ENCODE results near the gene DIP2C.
"Not testable (repeated sequence)": the region's sequence is repeated elsewhere in the genome, so short reads cannot be mapped to it uniquely, and the experiment has no call there.

Gene DIP2C, protein sequence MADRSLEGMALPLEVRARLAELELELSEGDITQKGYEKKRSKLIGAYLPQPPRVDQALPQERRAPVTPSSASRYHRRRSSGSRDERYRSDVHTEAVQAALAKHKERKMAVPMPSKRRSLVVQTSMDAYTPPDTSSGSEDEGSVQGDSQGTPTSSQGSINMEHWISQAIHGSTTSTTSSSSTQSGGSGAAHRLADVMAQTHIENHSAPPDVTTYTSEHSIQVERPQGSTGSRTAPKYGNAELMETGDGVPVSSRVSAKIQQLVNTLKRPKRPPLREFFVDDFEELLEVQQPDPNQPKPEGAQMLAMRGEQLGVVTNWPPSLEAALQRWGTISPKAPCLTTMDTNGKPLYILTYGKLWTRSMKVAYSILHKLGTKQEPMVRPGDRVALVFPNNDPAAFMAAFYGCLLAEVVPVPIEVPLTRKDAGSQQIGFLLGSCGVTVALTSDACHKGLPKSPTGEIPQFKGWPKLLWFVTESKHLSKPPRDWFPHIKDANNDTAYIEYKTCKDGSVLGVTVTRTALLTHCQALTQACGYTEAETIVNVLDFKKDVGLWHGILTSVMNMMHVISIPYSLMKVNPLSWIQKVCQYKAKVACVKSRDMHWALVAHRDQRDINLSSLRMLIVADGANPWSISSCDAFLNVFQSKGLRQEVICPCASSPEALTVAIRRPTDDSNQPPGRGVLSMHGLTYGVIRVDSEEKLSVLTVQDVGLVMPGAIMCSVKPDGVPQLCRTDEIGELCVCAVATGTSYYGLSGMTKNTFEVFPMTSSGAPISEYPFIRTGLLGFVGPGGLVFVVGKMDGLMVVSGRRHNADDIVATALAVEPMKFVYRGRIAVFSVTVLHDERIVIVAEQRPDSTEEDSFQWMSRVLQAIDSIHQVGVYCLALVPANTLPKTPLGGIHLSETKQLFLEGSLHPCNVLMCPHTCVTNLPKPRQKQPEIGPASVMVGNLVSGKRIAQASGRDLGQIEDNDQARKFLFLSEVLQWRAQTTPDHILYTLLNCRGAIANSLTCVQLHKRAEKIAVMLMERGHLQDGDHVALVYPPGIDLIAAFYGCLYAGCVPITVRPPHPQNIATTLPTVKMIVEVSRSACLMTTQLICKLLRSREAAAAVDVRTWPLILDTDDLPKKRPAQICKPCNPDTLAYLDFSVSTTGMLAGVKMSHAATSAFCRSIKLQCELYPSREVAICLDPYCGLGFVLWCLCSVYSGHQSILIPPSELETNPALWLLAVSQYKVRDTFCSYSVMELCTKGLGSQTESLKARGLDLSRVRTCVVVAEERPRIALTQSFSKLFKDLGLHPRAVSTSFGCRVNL (N-terminal part only)

DNA sequence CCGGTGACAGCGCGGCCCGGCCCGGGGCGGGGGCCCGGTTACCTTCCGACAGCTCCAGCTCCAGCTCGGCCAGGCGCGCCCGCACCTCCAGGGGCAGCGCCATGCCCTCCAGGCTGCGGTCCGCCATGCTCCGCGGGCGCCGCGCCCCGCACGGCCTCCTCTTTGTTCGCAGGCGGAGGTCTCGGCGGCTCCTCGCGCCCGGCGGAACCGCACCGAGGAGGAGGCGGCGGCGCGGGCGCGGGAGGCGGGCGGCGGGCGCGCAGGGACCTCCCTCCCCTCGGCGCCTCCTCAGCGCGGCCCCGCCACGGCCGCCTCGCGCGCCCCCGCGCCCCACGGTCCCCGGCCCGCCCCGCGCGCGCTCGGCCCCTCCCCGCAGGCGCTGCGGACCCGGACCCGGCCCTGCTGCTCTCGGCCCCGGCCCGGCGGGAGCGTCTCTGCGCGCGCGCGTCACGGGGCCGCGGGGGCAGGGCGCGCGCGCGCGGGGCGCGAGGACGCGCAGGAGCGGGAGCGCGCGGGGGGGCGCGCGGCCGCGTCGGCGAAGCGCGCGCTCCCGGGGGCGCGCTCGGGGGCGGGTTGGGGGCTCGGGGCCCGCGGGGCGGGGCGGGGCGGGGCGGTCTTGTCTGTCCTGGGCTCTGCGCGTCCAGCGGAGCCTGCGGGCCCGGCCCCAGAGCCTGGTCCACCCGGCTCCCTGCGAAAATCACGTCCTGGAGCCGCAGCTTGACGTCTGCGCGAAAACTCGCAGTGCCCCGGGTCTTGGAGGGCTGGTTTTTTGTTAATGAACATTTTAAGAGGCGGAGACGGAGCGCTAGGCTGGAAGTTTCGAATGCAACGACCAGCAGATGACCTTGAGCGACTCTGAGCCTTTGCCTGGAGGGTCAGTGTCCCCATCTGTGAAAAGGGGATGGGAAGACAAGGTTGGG is at the start of gene DIP2C:
Gene DIP2C (minus strand): TSS at position 217 of the 920 bp plus-strand sequence. CDS start 90 bp downstream, at position 127.
- no peak for DNase-seq

DNA sequence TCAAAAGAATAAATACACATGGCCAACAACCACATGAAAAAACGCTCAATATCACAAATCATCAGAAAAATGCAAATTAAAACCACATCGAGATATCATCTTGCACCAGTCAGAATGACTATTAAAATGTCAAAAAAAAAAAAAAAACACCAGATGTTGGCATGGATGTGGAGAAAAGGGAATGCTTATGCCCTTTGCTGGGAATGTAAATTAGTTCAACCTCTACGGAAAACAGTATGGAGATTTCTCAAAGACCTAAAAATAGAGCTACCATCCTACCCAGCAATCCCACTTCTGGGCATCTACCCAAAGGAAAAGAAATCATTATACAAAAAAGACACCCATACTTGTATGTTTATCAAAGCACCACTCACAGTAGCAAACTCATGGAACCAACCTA is 45.0 kb upstream of the DIP2C start:
- DNase-seq: no peak

DNA sequence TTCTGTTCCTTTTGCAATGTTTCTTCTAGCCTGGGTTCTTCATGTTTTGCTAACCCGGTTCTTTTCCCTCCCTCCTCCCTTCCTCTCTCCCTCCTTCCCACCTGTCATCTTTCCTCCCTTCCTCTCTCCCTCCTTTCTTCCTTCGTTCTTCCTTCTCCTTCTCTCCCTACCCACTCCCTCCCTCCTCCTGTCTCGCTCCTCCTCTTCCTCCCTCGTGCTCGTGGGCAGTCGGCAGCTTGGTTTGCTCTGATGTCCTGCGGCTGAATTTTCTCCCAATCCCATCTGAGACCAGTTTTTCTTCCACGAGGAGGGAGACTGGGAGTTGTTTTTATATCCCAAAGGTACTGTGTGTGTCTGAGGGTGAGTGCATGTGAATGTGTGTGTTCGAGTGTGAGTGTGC is 43.6 kb upstream of the DIP2C start:
- DNase-seq: no peak

DNA sequence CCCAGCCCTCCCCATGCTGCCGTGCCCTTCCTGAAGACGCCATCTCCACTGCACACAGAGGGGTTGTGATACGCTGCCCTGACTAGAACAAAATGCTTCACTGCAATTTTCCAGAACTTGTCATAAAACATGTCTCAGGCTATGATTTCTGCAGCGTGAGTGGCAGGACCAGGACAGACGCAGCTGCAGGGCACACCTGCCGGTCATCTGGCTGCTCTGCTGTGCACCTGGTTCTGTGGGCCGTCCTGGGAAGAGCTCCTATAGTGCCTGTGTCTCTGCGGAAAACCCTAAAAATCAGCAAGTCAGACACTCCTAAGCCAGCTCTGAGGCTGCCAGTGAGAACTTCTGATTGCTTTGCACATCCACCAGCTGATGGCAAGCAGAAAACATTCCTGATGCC is 39.7 kb upstream of the DIP2C start:
- no peak for DNase-seq

DNA sequence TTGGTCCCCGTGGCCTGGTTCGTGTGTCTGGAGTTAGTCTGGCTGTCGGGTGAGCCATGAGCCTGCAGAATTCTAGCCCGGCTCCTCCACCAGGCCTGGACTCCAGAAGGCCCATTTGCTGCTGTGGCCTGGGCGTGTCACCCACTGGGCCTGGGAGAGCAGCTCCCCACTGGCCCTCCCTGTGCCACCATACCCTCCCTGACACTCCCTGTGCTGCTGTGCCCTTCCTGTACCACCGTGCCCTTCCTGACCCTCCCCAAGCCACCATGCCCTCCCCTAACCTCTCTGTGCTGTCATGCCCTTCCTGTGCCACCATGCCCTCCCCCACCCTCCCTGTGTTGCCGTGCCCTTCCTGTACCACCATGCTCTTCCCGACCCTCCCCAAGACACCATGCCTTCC is 39.1 kb upstream of the DIP2C start:
- DNase-seq: no peak

DNA sequence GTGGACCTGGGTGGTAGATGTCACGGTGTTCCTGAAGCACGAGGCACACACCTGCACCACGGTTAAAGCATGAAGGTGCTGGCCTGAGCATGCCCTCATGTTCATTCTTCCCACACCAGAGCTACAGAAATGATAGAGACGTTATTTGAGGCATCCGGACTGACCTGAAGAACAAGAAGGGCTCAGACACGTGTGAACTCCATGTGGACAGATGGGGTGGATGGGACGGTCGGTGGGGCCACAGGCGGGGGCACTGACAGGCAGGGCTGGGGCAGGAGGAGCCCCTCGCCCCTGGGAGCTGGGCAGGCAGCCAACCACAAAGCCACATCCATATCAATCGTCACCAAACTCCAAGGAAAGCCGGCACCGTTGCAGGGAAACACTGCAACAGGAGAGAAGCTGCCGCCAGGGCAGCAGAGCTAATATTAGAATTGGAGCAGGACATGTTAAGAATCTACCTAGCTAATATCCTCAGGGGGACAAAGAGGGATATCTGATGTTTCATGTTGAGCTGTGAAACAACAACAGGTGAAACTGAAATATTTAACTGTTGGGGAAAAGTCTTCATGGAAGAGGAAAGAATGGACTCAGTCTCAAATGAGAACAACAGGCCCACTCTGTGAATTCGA is 37.8 kb upstream of the DIP2C start:
- no peak for DNase-seq

DNA sequence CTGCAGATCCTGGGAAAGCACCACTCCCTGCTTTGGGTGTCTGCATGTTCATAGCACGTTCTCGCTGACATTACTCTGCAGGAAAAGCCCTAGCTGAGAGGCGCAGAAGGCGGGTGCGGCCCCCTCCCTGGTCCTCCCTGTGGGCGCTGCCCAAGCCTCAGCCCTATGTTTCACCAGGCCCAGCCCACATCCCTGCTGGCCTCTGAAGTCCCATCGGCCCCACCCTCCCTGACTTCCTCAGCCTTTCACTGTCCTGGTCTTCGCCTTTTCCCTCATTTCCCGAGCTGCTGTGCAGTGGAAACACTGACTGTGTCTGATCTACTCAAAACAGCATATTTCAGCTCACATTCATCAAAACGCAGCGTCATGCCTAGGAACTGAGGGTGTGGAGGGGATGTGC is 36.3 kb upstream of the DIP2C start:
- no peak for DNase-seq

DNA sequence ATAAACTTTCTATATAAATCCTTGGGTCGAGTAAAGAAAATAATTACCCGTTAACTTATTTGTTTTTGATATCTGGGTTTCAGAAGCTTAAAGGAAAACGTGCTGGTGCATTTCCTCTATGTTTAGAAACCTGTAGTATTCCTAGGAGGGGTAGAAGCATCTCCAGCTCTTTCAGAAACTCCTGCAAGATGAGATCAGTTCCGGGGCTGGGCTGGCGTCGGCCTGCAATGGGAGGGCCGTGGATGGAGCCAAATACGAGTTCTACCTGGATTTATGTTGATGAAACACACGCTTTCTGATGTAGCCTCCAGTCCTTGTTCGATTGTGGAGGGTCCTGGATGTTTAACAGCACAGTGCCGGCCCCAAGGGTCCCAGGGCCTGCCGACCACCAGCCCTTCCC is 35.8 kb upstream of the DIP2C start:
- DNase-seq: no peak

DNA sequence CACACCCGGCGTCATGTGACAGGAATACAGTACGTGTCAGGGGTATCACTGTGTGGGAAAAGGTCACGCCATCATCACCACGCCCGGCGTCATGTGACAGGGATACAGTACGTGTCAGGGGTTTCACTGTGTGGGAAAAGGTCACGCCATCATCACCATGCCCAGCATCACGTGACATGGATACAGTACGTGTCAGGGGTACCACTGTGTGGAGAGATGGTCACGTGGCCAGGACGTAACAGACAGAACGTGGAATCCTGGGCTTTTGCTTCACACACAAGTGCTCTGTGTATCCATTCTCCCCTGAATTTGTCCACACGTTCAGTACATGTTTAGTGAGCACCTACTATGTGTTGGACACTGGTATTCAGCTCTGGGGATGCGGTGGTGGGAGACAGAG is 34.5 kb upstream of the DIP2C start:
- DNase-seq: no peak

DNA sequence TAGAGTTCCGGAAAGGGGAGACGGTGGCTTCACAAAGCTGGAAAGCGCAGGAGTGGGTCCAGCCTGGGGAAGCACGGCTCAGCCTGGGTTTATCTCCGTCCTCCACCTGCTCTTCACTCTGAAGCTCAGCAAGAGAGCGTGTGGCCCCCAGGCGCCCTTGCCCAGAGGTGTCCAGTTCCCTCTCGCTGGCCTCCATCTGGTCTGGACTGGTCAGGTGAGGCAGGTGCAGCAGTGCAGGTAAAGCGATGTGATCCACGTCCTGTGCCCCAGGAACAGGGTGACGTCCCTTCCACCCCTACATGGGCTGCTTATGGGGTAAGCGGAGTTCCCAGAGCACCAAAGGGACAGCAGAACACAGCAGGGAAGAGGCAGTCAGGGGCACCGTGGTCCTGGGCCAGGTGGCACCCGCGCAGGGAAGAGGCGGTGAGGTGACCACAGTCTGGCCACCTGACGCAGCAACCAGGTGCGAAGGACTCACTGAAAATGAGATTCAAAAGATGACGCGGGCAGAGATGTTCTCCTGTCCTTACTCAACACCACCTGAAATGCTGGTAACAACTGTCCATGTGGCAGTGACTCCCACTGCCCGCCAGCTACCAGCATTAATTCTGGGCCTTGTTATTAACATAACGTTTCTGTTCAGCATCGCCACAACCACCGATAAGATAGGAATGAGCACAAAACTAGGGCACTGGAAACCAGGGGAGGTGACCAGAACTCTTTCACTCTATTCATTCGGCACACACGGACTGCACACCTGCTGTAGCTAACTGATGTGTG is 33.0 kb upstream of the DIP2C start:
- no peak for DNase-seq

DNA sequence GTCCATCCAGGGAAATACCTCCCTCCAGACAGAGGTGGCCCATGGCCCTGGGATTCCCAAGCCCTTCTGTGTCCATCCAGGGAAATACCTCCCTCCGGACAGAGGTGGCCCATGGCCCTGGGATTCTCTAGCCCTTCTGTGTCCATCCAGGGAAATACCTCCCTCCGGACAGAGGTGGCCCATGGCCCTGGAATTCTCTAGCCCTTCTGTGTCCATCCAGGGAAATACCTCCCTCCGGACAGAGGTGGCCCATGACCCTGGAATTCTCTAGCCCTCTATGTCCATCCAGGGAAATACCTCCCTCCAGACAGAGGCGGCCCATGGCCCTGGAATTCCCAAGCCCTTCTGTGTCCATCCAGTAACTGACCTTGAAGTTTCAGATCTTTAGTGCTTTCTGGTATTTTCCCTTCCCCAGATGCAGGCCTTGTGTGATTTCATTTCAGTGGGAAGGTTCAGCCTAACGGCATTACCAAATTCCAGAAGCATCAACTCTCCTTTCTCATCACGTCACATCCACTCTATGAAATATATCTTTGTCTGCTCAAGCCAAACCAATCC is 28.8 kb upstream of the DIP2C start:
- DNase-seq: no peak

DNA sequence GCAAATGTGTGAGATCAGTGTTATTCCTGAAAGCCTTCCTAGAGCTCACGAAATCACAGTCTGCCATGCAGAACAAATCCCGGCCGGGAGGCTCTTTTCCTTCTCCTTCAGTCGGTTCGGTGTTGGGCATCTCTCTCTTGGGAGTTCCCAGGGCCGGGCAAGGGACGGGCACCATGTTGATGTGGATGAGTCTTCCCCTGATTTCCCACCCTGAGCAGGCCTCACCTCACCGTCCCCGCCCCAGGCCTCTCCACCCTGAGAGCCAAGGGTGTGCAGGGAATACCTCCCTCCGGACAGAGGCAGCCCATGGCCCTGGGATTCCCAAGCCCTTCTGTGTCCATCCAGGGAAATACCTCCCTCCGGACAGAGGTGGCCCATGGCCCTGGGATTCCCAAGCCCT is 28.0 kb upstream of the DIP2C start:
- no peak for DNase-seq

DNA sequence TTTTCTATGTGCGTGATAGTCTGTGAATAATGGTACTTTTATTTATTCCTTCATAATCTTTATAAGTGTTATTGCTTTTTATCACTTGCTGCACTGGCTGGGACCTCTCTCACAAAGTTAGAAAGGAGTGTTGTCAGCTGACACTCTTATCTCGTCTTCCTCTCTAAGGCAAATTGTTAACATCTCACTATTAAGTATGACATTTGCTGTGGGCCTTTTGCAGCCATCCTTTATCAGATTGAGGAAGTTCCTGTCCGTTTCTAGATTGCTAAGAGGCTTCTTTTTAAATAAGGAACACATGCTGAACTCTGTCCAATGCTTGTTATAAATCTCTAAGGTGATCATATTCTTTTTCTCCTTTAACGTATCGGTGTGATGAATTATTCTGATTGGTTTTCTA is 27.4 kb upstream of the DIP2C start:
- DNase-seq: no peak

DNA sequence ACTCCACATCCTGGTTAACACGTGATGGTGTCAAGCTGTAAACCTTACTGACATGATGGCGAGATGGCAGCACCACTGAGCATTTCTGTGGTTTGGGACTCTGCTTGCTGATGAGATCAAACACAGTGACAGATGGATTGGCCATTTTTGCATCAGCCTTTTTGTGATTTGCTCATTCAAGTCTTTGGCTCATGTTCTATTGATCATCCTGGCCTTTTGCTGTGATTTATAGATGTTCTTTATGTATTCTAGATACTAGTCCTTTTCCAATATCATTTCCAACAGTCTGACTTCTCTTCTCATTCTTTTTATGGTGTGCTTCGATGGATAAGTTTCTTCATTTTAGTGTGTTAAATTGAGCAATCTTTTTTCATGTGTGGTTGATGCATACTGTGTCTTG is 24.7 kb upstream of the DIP2C start:
- DNase-seq: no peak

DNA sequence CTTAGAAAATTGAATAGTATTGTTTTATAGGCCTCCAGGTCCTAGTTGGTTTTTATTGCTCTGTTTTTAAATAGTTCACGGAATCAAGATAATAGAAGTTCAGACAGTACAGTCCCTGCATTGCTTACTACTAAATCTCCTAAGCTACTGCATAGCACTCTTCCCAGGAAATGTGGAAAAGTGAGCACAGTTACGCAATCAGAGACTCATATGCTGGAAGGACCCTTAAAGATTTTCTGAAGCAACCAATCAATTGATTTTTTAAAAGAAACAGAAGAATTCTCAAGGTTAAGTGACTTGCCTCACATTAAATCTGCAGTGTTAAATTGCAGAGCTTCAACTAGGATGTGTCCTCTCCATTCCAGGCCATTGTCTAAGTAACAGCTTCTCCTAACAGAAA is 23.1 kb upstream of the DIP2C start:
- DNase-seq: no peak

DNA sequence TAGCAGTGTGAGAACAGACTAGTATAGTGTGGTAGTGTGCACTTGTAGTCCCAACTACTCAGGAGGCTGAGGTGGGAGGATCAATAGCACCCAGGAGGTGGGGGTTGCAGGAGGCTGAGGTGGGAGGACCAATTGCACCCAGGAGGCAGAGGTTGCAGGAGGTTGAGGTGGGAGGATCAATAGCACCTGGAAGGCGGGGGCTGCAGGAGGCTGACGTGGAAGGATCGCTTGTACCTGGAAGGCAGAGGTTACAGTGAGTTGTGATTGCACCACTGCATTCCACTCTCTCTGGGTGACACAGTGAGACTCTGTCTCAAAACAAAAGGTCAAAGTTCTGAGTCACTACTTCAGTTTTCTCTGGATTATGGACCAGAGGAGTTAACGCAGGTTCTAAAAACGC is 22.6 kb upstream of the DIP2C start:
- DNase-seq: no peak

DNA sequence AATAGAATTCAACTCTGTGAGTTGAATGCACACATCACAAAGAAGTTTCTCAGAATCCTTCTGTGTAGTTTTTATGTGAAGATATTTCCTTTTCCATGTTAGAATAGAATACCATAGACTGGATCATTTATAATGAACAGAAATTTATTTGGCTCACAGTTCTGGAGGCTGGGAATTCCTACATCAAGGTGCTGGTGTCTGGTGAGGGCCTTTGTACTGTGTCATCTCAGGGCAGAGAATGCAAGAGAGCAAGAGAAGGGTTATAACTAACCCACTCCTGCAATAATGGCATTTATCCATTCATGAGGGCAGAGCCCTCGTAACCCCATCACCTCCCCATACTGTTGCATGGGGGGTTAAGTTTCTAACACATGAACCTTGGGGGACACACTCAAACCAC is 18.4 kb upstream of the DIP2C start:
- no peak for DNase-seq

DNA sequence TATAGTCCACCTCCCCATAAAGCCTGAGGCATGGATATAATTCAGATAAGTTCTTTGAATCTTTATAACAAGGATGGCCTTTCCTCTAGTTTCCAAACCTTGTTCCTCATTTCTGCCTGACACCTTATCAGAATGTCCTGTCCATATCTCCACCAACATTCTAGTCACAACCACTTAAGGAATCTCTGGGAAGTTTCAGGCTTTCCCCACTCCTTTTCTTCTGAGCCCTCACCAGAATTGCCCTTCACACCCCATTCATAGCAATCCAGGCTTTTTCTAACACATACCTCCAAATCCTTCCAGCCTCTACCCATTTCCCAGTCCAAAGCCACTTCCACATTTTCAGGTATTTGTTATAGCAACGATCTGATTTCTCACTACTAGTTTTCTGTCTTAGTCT is 18.0 kb upstream of the DIP2C start:
- no peak for DNase-seq

DNA sequence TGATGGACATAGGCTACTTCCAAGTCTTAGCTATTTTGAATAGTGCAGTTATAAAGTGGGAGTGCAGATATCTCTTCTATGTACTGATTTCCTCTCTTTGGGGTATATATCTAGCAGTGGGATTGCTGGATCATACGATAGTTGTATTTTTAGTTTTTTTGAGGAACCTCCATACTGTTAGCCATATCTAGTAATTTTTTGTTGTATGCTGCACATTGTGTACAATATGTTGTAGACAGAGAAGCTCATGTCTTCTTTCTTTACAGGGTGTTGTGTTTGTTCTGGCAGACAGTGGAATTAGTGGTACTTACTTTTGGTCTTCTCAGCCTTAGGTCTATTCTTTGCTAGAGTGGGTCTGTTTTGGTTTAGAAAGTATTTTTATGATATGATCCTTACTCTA is 13.7 kb upstream of the DIP2C start:
- no peak for DNase-seq

DNA sequence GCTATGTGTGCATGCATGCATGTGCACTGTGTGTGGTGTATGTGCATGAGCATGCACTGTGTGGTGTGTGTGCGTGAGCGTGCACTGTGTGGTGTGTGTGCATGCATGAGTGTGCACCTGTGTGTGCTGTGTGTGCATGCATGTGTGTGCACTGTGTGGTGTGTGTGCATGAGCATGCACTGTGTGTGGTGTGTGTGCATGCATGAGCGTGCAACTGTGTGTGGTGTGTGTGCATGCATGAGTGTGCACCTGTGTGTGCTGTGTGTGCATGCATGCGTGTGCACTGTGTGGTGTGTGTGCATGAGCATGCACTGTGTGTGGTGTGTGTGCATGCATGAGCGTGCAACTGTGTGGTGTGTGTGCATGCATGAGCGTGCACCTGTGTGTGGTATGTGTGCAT is 10.7 kb upstream of the DIP2C start:
- not testable (repeated sequence) for DNase-seq

All from SW 1271 (cell line).